Stimulated activated CD8-positive, alpha-beta memory T cell treated with anti-CD3 and anti-CD28 coated beads, Interleukin-7, amount 100 ng/mL, for 24 hours (primary cell): ENCODE measurements around the gene UGT1A1.
"Not testable (repeated sequence)": the region's sequence is repeated elsewhere in the genome, so short reads cannot be mapped to it uniquely, and the experiment has no call there.

Source experiments
- DNase-seq: peaks from one replicate; pipeline ENCODE4 v3.0.0-alpha.2; 2020; ENCODE audit warnings: low read depth

UGT1A1 gene

DNA sequence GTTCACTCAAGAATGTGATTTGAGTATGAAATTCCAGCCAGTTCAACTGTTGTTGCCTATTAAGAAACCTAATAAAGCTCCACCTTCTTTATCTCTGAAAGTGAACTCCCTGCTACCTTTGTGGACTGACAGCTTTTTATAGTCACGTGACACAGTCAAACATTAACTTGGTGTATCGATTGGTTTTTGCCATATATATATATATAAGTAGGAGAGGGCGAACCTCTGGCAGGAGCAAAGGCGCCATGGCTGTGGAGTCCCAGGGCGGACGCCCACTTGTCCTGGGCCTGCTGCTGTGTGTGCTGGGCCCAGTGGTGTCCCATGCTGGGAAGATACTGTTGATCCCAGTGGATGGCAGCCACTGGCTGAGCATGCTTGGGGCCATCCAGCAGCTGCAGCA is at the start of gene UGT1A1:
UGT1A1 (plus strand) TSS at position 228 of the 400 bp plus-strand sequence; CDS start at position 246, 18 bp downstream.
- no peak for DNase-seq

- peak; percentile 51 for DNase-seq
These were observed 48.6 kb upstream of the UGT1A1 start for GRCh38 chr2:233711312-233712008.

GRCh38 chr2:233712611-233713261 is 47.3 kb upstream of the UGT1A1 start, which contains the start of gene UGT1A5:
Gene UGT1A5 (plus strand): TSS chr2:233712907. CDS start chr2:233712992, 85 bp downstream.
- DNase-seq, result no peak

GRCh38 chr2:233713262-233713615 is 46.8 kb upstream of the UGT1A1 start:
- DNase-seq, result no peak

DNA sequence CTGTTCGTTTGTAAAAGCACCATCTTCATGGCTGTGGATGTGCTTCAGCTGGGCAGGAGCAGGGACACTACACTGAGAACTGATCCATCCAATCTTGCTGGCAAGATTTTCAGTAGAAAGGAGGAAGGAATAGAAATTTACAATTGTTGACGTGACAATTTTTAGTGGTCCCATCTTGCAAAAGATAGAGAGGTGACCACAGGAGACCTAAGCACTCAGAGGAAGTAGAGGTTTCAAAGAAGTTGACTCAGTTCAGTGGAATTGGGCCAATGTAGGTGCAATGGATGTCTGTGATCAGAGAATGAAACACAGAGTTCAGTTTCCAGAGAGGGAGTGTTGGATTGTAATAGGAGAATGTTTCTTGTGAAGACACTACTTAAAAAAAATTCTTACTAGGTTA is 45.9 kb upstream of the UGT1A1 start:
- no peak for DNase-seq

GRCh38 chr2:233718552-233718951 is 41.5 kb upstream of the UGT1A1 start, which contains the start of gene UGT1A4:
Gene UGT1A4 (plus strand): TSS chr2:233718736. CDS start chr2:233718821, 85 bp downstream.
- DNase-seq, result no peak

DNA sequence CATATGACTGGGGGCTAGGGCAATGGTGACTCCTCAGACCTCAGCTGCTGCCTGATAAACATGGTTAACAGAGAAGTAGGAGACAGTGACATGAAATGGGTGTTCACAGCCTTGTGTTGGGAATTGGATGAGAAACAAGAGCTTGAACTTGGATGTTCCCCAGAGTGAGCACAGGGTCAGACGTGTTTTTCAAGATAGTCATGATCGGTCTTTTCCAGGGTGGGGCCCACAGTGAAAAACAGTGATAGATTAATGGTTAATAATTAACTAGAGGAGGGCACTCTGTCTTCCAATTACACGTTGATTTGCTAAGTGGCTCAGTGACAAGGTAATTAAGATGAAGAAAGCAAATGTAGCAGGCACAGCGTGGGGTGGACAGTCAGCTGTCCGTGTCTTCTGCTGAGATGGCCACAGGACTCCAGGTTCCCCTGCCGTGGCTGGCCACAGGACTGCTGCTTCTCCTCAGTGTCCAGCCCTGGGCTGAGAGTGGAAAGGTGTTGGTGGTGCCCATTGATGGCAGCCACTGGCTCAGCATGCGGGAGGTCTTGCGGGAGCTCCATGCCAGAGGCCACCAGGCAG is 31.3 kb upstream of the UGT1A1 start, which contains the start of gene UGT1A3:
UGT1A3 (plus strand) TSS at position 320 of the 579 bp plus-strand sequence; CDS start at position 405, 85 bp downstream.
- DNase-seq, result no peak

GRCh38 chr2:233736868-233737653 is 23.0 kb upstream of the UGT1A1 start:
- DNase-seq, result not testable (repeated sequence)

- no peak for DNase-seq
These were observed 19.2 kb upstream of the UGT1A1 start for GRCh38 chr2:233740870-233741269.

DNA sequence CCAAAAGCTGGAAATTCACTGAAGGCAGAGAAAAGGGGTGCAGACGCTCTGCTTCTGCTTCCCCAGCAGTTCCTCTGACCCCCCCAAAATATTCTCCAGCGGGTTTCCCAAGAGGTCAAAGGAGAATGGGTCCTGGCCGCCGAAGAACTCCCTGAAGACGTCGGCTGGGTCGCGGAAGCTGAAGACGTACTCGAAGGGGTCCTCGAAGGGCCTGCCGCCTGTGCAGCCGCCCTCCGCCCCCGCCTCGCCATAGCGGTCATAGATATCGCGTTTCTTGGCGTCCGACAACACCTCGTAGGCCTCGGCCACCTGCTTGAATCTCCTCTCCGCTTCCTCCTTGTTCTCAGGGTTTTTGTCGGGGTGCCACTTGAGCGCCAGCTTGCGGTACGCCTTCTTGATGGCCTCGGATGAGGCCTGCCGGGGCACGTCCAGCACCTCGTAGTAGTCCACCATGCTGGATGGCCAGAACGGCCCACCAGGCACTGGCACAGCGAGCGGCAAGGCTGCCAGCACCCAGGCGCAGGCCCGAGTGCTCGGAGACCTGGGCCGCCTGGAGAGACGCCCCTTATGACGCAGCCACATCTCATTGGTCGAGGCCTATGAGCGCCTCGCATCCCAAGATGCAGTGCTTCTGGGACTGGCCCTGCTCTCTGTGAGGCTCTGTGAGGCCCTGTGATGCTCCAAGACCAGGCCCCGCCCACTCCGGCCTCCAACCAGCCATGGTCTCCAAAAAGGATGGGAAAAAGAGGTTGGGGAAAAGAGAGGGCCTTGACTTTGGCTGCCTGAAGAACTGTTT is 16.4 kb upstream of the UGT1A1 start:
- no peak for DNase-seq

- DNase-seq, result no peak
These were observed 14.9 kb upstream of the UGT1A1 start for GRCh38 chr2:233745073-233745755.

DNA sequence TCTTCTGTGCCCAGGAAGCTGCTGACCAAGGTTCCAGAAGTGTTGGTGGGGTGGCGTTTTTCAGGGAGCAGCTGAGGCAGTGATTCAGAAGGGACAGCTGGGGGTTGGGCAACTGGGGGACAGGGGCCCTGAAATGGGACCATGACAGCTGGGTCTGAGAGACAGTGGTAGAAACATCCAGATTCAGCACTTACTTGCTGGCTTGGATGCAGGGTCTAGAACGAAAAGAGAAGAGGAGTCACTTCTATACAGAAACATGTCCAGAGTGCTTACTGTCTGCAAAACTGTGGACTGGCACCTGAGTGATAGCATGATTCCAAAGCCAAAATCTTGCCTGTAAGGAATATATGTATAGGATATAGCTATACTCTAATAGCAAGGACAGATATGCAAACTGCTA is 14.2 kb upstream of the UGT1A1 start:
- not testable (repeated sequence) for DNase-seq

DNA sequence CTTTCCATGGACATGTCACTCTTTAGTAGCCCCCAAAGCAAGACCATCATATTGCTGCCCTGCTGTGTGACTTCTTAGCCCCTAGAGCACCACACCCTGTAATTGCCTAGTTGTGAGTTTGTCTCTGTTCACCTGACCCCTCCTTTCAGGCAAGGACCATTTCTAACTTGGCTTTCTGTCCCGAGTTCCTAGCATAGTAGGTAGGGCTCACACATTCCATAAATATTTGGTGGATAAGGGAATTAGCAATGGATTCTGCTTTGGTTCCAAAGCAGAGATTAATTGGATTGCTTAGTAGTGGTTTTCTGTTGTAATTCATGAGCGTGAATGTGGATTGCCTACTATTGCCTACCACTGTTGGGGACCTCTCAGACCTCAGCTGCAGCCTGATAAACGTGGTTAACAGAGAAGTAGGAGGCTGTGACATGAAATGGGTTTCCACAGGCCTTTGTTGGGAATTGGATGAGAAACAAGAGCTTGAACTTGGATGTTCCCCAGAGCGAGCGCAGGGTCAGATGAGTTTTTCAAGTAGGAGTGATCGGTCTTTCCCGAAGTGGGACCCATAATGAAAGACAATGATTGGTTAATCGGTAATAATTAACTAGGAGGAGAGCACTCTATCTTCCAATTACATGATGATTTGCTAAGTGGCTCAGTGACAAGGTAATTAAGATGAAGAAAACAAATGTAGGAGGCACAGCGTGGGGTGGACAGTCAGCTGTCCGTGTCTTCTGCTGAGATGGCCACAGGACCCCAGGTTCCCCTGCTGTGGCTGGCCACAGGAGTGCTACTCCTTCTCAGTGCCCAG is 13.4 kb upstream of the UGT1A1 start:
- DNase-seq, result no peak

DNA sequence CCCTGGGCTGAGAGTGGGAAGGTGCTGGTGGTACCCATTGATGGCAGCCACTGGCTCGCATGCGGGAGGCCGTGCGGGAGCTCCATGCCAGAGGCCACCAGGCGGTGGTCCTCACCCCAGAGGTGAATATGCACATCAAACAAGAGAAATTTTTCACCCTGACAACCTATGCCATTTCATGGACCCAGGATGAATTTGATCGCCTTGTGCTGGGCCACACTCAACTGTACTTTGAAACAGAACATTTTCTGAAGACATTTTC is 12.9 kb upstream of the UGT1A1 start:
- DNase-seq, result no peak

DNA sequence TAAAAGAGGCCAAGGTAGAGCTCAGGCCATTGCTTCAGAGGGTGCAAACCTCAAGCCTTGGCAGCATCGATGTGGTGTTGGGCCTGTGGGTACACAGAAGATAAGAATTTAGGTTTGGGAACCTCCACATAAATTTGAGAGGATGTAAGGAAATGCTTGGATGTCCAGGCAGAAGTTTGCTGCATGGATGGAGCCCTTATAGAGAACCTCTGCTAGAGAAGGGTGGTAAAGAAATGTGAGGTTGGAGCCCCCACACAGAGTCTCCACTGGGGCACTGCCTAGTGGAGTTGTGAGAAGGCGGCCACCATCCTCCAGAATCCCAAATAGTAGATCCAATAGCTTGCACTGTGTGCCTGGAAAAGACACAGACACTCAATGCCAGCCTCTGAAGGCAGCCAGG is 9.4 kb upstream of the UGT1A1 start:
- not testable (repeated sequence) for DNase-seq

- not testable (repeated sequence) for DNase-seq
These were observed 8.7 kb upstream of the UGT1A1 start for GRCh38 chr2:233751212-233752009.

DNA sequence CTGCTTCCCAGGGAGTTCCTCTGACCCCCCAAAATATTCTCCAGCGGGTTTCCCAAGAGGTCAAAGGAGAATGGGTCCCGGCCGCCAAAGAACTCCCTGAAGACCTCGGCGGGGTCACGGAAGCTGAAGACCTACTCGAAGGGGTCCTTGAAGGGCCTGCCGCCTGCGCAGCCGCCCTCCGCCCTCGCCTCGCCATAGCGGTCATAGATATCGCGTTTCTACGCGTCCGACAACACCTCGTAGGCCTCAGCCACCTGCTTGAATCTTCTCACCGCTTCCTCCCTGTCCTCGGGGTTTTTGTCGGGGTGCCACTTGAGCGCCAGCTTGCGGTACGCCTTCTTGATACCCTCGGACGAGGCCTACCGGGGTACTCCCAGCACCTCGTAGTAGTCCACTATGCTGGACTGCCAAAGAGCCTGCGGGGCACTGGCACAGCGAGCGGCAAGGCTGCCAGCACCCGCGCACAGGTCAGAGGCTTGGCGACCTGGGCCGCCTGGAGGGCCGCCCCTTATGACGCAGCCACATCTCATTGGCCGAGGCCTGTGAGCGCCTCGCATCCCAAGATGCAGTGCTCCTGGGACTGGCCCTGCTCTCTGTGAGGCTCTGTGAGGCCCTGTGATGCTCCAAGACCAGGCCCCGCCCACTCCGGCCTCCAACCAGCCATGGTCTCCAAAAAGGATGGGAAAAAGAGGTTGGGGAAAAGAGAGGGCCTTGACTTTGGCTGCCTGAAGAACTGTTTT is 5.0 kb upstream of the UGT1A1 start:
- DNase-seq, result no peak

- DNase-seq, result no peak
These were observed 3.5 kb upstream of the UGT1A1 start for GRCh38 chr2:233756429-233757081.
